Myocyte (in vitro differentiated cells): ENCODE results near the gene HSPBP1. TPM values are rescaled to one million over a fixed set of nuclear protein-coding genes. Genes with fewer than 3 reads are reported as not detected.
A peak's percentile ranks its signal among the peaks of the same experiment; 100 is the strongest.

Source experiments
- DNase-seq: peaks from one replicate; pipeline ENCODE4 v3.0.0-alpha.2; 2012; ENCODE audit warnings: low read depth
- total RNA-seq: library from RNA; depleted of rRNA; stranded (reverse); fragments of >200 nt; gene quantifications from 2 replicates; pipeline ENCODE4 v1.2.3, GENCODE V29; 2014

HSPBP1 gene
- total RNA-seq, 1 donor from 2014 or later: 39.3 TPM

GRCh38 chr19:55305491-55305890 lies 25.6 kb upstream of the HSPBP1 start:
- DNase-seq: peak; percentile 23

DNA sequence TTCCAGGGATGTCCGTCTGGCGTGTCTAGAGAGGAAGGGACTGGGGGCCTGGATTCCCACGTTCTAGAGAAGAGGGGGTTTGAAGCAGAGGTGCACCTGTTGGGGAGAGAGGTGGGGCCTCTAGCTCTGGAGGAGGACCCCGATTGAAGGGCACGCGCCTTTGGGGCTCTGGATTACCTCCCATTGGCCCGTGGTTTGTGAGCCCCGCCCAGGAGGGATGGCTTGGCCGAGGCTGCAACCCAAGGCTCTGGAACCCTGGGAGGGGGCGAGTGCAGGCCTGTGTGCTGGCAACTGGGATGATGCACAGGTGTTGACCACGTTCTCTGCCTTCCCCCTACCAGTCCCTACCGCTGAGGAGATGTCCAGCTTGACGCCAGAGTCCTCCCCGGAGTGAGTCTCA lies 25.1 kb upstream of the HSPBP1 start:
- no peak for DNase-seq

- DNase-seq: no peak
These were observed 24.5 kb upstream of the HSPBP1 start for GRCh38 chr19:55304279-55304978.

DNA sequence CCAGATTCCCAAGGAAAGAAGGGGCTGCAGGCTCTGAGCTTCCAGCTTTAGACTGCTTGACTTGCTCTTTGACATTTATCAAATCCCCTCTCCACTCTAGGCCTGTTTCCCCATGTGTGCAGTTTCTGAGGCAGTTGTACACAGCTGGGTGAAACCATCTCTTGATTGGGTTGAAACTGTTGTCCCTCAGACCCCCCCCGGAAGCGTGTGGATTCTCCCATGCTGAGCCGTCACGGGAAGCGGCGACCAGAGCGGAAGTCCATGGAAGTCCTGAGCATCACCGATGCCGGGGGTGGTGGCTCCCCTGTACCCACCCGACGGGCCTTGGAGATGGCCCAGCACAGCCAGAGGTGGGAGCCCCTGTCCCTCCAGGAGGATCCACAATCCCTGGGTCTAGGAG lies 23.6 kb upstream of the HSPBP1 start:
- no peak for DNase-seq

GRCh38 chr19:55302318-55302703 lies 22.4 kb upstream of the HSPBP1 start:
- DNase-seq: no peak

DNA sequence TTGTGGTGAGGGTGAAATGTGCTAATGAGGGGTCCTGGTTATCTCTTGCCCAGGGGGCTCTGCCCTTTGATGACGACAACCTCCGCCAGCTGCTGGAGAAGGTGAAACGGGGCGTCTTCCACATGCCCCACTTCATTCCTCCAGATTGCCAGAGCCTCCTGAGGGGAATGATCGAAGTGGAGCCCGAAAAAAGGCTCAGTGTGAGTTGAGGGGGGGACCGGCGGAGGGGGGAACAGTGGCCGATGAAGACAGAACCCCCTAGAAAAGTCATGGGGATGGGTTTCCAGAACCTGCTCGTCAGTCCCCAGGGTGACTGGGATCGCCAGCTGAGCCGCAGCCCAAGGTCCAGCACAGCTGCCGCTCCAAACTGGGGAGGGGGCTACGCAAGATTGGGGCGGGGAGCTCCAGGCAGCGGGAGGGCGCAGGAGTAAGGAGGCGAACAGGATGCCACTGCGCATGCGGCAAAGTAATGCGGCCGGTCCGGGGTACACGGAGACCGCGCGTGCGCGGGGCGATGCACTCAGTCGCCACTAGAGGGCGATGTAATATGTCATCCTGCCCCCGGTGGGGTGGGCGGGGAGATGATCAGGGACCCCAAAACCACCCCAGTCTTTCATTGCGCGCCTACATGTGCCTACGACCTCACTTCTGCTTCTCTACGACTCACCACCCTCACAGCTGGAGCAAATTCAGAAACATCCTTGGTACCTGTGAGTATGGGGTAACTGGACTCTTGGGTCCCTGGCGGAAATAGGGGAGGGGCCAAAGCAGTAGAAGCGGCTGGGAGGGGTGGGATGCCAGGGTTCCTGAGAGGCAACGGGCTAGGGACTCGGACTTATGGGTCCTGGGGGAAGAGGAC lies 21.8 kb upstream of the HSPBP1 start:
- DNase-seq: peak; percentile 82

- no peak for DNase-seq
These were observed 21.1 kb upstream of the HSPBP1 start for GRCh38 chr19:55300886-55301458.

- DNase-seq: no peak
These were observed 20.1 kb upstream of the HSPBP1 start for GRCh38 chr19:55299991-55300390.

DNA sequence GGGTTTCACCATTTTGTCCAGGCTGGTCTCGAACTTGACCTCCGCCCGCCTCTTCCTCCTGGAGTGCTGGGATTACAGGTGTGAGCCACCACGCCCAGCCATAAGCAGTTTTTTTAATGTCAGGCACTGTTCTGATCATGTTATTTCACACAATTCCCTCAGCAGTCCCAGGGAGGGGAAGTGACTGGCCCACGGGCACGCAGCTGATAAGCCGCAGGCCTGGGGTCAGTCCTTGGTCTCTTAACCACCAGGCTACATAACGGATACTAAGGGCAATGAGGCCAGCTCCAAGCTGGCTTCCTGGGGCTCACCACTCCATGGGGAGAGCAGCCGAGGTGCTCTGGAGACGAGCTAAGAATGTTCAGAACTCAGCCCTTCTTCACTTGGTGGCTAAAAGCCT lies 17.4 kb upstream of the HSPBP1 start:
- DNase-seq: no peak

DNA sequence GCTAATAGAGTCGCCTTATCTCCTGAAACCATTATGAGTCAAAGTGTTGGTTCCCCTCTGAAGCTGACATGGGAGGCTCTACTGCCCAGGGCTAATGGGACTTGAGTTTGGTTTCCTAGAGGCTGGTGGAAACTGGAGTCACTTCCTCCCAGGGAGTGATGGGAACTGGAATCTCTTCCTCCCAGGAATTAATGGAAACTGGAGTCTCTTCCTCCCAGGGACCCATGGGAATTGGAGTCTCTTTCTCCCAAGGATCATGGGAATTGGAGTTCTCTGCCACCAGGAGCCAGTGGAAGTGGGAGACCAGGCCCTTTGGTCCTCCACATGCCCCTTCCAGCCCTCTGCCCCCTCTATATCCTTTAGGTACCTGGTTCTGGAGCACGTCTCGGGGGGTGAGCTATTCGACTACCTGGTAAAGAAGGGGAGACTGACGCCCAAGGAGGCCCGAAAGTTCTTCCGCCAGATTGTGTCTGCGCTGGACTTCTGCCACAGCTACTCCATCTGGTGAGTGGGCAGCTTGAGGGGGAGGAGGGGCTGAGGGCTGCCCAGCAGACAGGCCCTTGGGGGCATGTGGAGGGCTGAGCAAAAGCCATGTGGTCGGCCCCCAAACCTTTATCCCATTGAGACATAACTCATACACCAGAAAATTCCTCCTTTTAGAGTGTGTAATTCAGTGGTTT lies 9.3 kb upstream of the HSPBP1 start:
- peak; percentile 15 for DNase-seq

GRCh38 chr19:55287361-55288079 lies 7.6 kb upstream of the HSPBP1 start:
- DNase-seq: no peak

DNA sequence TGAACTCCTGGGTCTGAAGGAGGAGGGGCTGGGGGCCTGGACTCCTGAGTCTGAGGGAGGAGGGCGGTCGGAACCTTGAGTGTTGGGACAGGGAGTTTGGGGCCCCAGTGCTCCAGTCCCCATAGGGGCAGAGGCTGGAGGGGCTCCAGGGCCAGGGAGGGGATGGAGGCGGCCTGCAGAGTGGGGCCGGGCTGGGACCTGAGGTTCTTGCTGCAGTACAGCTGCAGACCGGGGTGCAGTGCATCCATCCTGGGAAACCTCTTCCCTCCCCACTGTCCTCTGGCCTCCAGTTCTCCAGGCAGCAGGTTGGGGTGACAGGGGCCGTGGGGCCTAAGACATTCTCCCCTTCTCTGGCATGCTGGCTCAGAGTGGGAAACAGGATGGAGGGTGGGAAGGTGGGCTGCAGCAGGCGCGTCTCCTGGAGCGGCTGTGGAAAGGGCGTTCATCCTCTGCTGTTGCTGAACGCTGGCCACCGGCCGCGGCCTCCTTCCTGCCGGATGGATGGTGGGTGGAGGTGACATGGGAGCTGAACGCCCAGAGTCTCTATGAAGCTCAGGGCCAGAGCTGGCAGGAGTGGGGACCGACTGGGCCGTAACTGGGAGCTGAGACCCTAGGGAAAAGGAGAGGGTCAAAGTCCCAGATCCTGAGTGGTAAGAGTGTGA lies 5.5 kb upstream of the HSPBP1 start:
- no peak for DNase-seq

DNA sequence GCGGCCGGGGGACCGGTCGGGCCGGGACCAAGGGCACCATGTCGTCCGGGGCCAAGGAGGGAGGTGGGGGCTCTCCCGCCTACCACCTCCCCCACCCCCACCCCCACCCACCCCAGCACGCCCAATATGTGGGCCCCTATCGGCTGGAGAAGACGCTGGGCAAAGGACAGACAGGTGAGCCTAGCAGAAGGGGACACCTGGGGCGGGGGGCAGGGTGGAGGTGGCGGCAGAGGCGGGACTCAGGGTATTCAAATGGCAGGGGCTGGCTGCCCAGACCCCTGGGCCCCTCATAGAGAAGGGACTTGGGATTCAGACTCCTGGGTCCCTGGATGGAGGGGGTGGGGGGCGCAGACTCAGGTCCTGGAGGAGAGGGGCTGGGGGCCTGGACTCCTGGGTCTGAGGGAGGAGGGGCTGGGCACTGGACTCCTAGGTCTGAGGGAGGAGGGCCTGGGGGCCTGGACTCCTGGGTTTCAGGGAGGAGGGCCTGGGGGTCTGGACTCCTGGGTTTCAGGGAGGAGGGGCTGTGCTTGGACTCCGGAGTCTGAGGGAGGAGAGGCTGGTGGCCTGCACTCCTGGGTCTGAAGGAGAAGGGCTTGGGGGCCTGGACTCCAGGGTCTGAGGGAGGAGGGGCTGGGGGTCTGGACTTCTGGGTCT lies 4.6 kb upstream of the HSPBP1 start:
- DNase-seq: no peak

GRCh38 chr19:55283548-55284377 lies 3.9 kb upstream of the HSPBP1 start, which contains the start of gene BRSK1:
Gene BRSK1, plus strand, starts transcription at chr19:55283997. Its CDS starts 446 bp downstream, at chr19:55284443.
- DNase-seq: peak; percentile 65

GRCh38 chr19:55279340-55279739 lies 570 bp downstream of the HSPBP1 start:
- DNase-seq: no peak

- DNase-seq: no peak
These were observed 1.3 kb downstream of the HSPBP1 start for GRCh38 chr19:55278391-55279135.

DNA sequence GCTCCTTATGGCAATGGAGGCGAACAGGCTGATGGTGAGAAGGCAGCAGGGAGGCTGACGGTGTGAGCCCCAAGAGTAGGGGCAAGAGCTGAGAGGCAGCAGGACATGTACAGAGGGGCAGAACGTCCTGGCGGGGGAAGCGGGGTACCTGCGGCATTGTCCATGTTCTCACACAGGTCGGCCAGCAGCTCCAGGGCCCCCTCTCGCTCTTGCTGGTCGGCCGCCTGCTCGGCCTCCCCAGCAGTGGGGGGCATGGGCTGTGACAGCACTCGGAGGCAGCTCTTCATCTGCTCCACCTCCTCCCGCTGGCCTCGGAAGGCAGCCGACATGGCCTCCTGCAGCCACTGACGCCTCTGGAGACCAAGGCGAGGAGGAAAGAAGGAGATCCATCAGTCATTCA lies 2.4 kb downstream of the HSPBP1 start:
- DNase-seq: no peak

DNA sequence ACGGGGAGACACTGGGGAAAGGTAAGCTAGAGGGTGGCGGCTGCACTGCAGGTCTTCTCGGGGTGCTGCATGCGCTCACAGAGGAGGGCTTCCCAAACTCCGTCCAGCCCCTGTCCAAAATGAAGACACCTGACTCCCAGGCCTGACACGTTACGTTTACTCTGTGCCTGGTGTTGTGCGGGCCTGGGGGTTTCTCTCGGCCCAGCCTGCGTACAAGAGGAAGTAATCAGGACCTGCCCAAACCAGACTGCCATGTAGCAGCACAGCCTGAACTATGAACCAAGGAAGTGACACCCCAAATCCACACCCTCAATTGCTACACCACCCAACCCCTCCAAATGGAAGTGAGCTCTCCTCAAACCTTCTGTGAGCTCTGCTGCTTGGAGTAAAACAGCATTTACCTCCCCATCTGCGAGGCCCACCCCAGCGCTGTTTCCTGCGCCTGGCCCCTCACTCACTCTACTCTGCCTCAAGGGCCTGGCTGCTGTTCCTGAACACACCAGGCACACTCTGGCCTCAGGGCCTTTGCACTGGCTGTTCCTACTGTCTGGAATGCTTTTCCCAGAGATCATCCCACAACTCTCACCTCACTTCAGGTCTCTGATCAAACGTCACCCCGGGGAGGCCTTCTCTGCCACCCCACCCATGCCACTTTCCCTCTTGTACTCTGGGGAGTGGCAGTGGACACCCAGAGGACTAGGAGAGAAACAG lies 3.0 kb downstream of the HSPBP1 start:
- DNase-seq: no peak
